Body of pancreas (tissue), 4 donors: ENCODE data around the gene TTLL1.

Experiments
- CTCF ChIP-seq, 7 experiments: fragments of 450-650 bp in 4 of 7; fragments of 200-600 bp in 3 of 7; sonication (generic) in 3 of 7; IDR thresholded peaks; one replicate each; pipeline ENCODE4 v1.5.1; 2016 to 2019; ENCODE audit warnings: antibody characterized with exemption in 7 of 7
- POLR2A ChIP-seq, 3 donors: fragments of 450-650 bp; IDR thresholded peaks; one replicate each; pipeline ENCODE4 v1.6.1; 2016; ENCODE audit warnings: antibody characterized with exemption in 3 of 3, mild to moderate bottlenecking in 2 of 3

GRCh38 chr22:43094085-43094484, 4.9 kb upstream of the TTLL1 start:
- TF ChIP-seq CTCF (IDR thresholded peaks at IDR 0.05) (no peak), POLR2A (IDR thresholded peaks at IDR 0.05) (no peak)
